H9 (cell line): ENCODE measurements around the gene LMBR1. TPM values are rescaled to one million over a fixed set of nuclear protein-coding genes. Genes with fewer than 3 reads are reported as not detected.

Experiments
- DNase-seq: peaks from one replicate; pipeline ENCODE4 v3.0.0-alpha.2; 2017
- H2AFZ ChIP-seq: one replicate; pipeline ENCODE4 v1.6.1; 2013; ENCODE audit warnings: mild to moderate bottlenecking, low read length, control low read depth, moderate library complexity
- H2AK5ac ChIP-seq: 2 replicates; pipeline ENCODE4 v1.6.1; 2013; ENCODE audit warnings: low read length, control low read depth, mixed read lengths; ENCODE audit not compliant: insufficient read length
- H2BK120ac ChIP-seq: one replicate; pipeline ENCODE4 v1.6.1; 2013; ENCODE audit warnings: low read depth, mild to moderate bottlenecking, low read length, control low read depth, inconsistent platforms; ENCODE audit not compliant: poor library complexity, severe bottlenecking
- H2BK12ac ChIP-seq: 2 replicates; pipeline ENCODE4 v1.6.1; 2013; ENCODE audit warnings: low read length, control low read depth, mixed read lengths, low read depth; ENCODE audit not compliant: insufficient read length
- H2BK15ac ChIP-seq: 2 replicates; pipeline ENCODE4 v1.6.1; 2013; ENCODE audit warnings: low read depth, low read length, control low read depth
- H2BK20ac ChIP-seq: one replicate; pipeline ENCODE4 v1.6.1; 2013; ENCODE audit warnings: low read depth, mild to moderate bottlenecking, low read length, control low read depth, inconsistent platforms; ENCODE audit not compliant: poor library complexity, severe bottlenecking
- H2BK5ac ChIP-seq: 2 replicates; pipeline ENCODE4 v1.6.1; 2013; ENCODE audit warnings: low read length, control low read depth, mixed read lengths; ENCODE audit not compliant: insufficient read length
- H3K14ac ChIP-seq: 2 replicates; pipeline ENCODE4 v1.6.1; 2013; ENCODE audit warnings: low read length, control low read depth; ENCODE audit not compliant: insufficient read depth
- H3K18ac ChIP-seq: 2 replicates; pipeline ENCODE4 v1.6.1; 2013; ENCODE audit warnings: low read depth, mild to moderate bottlenecking, mixed read lengths, low read length, control low read depth; ENCODE audit not compliant: insufficient read length
- H3K23ac ChIP-seq: 2 replicates; pipeline ENCODE4 v1.6.1; 2013; ENCODE audit warnings: low read length, control low read depth, mixed read lengths, low read depth; ENCODE audit not compliant: insufficient read length
- H3K23me2 ChIP-seq: 2 replicates; pipeline ENCODE4 v1.6.1; 2013; ENCODE audit warnings: low read depth, mild to moderate bottlenecking, mixed read lengths, low read length, control low read depth; ENCODE audit not compliant: insufficient read length, poor library complexity, severe bottlenecking
- H3K27ac ChIP-seq: 2 replicates; pipeline ENCODE4 v1.5.1; 2013; ENCODE audit warnings: low read length, control low read depth, mixed read lengths, low read depth; ENCODE audit not compliant: insufficient read length
- H3K27me3 ChIP-seq: 2 replicates; pipeline ENCODE4 v1.6.1; 2013; ENCODE audit warnings: low read length, control low read depth, inconsistent platforms; ENCODE audit not compliant: insufficient read depth
- H3K4ac ChIP-seq: 2 replicates; pipeline ENCODE4 v1.6.1; 2013; ENCODE audit warnings: low read depth, mild to moderate bottlenecking, control low read depth, inconsistent platforms, low read length, moderate library complexity
- H3K4me1 ChIP-seq: 2 replicates; pipeline ENCODE4 v1.6.1; 2013; ENCODE audit warnings: low read length, control low read depth, inconsistent platforms; ENCODE audit not compliant: insufficient read depth
- H3K4me2 ChIP-seq: 2 replicates; pipeline ENCODE4 v1.6.1; 2013; ENCODE audit warnings: low read length, control low read depth, mixed read lengths; ENCODE audit not compliant: insufficient read length, insufficient read depth
- H3K56ac ChIP-seq: 2 replicates; pipeline ENCODE4 v1.6.1; 2013; ENCODE audit warnings: low read depth, mild to moderate bottlenecking, mixed read lengths, low read length, control low read depth; ENCODE audit not compliant: insufficient read length
- H3K79me1 ChIP-seq: 2 replicates; pipeline ENCODE4 v1.6.1; 2013; ENCODE audit warnings: low read depth, mild to moderate bottlenecking, moderate library complexity, low read length, control low read depth, inconsistent platforms; ENCODE audit not compliant: insufficient read depth, poor library complexity, severe bottlenecking
- H3K79me2 ChIP-seq: 2 replicates; pipeline ENCODE4 v1.6.1; 2013; ENCODE audit warnings: low read length, control low read depth, inconsistent platforms; ENCODE audit not compliant: insufficient read depth
- H3K9ac ChIP-seq: 2 replicates; pipeline ENCODE4 v1.6.1; 2013; ENCODE audit warnings: low read length, control low read depth, mixed read lengths; ENCODE audit not compliant: insufficient read length; ENCODE audit errors: extremely low read depth
- H3K9me3 ChIP-seq: one replicate; pipeline ENCODE4 v1.6.1; 2013; ENCODE audit warnings: low read depth, low read length, inconsistent platforms; ENCODE audit not compliant: control insufficient read depth
- H3T11ph ChIP-seq: one replicate; pipeline ENCODE4 v1.6.1; 2013; ENCODE audit warnings: mild to moderate bottlenecking, low read length, control low read depth, inconsistent platforms
- H4K20me1 ChIP-seq: one replicate; pipeline ENCODE4 v1.6.1; 2013; ENCODE audit not compliant: control insufficient read depth, insufficient read length, insufficient read depth
- H4K5ac ChIP-seq: 2 replicates; pipeline ENCODE4 v1.6.1; 2013; ENCODE audit warnings: low read depth, mild to moderate bottlenecking, mixed read lengths, low read length, control low read depth; ENCODE audit not compliant: insufficient read length
- H4K8ac ChIP-seq: replicated peaks from 2 replicates; pipeline ENCODE4 v1.6.1; 2013; ENCODE audit warnings: low read length, control low read depth, mixed read lengths, low read depth; ENCODE audit not compliant: insufficient read length
- H4K91ac ChIP-seq: 2 replicates; pipeline ENCODE4 v1.6.1; 2013; ENCODE audit warnings: low read depth, mild to moderate bottlenecking, moderate library complexity, mixed read lengths, low read length, control low read depth; ENCODE audit not compliant: insufficient read length
- H3K27ac Mint-ChIP-seq, 3 experiments: 2 replicates in 2 of 3; 3 replicates in 1 of 3; pipeline ENCODE4 v1.8.0; 2020 to 2021; ENCODE audit warnings: mixed read lengths in 3 of 3, mild to moderate bottlenecking in 1 of 3, moderate library complexity in 1 of 3
- H3K27me3 Mint-ChIP-seq: 2 replicates; pipeline ENCODE4 v1.8.0; 2021; ENCODE audit warnings: low read depth, mild to moderate bottlenecking, moderate library complexity, mixed read lengths
- H3K36me3 Mint-ChIP-seq, 3 experiments: 2 replicates in 2 of 3; 3 replicates in 1 of 3; pipeline ENCODE4 v1.8.0; 2020 to 2021; ENCODE audit warnings: low read depth in 3 of 3, mixed read lengths in 3 of 3; ENCODE audit not compliant: insufficient read depth in 1 of 3
- H3K4me1 Mint-ChIP-seq, 2 experiments: 2 replicates each; pipeline ENCODE4 v1.8.0; 2020; ENCODE audit warnings: mixed read lengths in 2 of 2
- H3K4me3 Mint-ChIP-seq, 2 experiments: 2 replicates in 1 of 2; 3 replicates in 1 of 2; pipeline ENCODE4 v1.8.0; 2020 to 2021; ENCODE audit warnings: mild to moderate bottlenecking in 2 of 2, mixed read lengths in 2 of 2, moderate library complexity in 1 of 2
- H3K9me3 Mint-ChIP-seq, 2 experiments: 2 replicates in 1 of 2; 3 replicates in 1 of 2; pipeline ENCODE4 v1.8.0; 2020; ENCODE audit warnings: mild to moderate bottlenecking in 2 of 2, mixed read lengths in 2 of 2, moderate library complexity in 1 of 2
- WGBS: extraction: QIAGEN DNeasy Blood & Tissue Kit; methylation state at CpG from one replicate; pipeline ENCODE4 v1.1.7; 2013; ENCODE audit warnings: missing lambda C conversion rate, low lambda C conversion rate, mixed read lengths; ENCODE audit not compliant: insufficient read length; ENCODE audit errors: extremely low coverage; 5-methylcytosine and 5-hydroxymethylcytosine counted together
- total RNA-seq: library from RNA; stranded (reverse); gene quantifications from 2 replicates; pipeline ENCODE4 v1.2.1, GENCODE V29; 2021
- TF ChIP-seq, protein P1 (sequence below): fragments of 200-600 bp; sonication (generic); conservative IDR thresholded peaks from 3 replicates; pipeline ENCODE4 v1.8.0; 2021; ENCODE audit warnings: antibody characterized with exemption, mild to moderate bottlenecking

The LMBR1 gene
- total RNA-seq, 1 experiment from 2014 or later, result 62.3 TPM

GRCh38 chr7:156848979-156849378 is 44.0 kb downstream of the LMBR1 start:
- no peak overlapping the region for H3K27ac Mint-ChIP-seq
- no peaks in the 10 kb centered on the region for H3K23me2 ChIP-seq
- no peaks in the 10 kb centered on the region for H3K9me3 ChIP-seq
- H2AK5ac ChIP-seq, result no peak overlapping the region
- WGBS, result no CpG with 5 or more reads among the region's 3 CpGs
- no peak overlapping the region for H3K4me3 Mint-ChIP-seq
- no peak overlapping the region for H2BK120ac ChIP-seq
- H3K4ac ChIP-seq, result no peak overlapping the region
- H3K27ac ChIP-seq, result no peak overlapping the region
- H4K8ac ChIP-seq, result no peak overlapping the region
- no peak for DNase-seq
- H3K36me3 Mint-ChIP-seq, result peaks cover 3 to 10% (median 7%) of the 10 kb centered on the region in 3 experiments; a peak in 6 of 7 replicates
- H2BK15ac ChIP-seq, result no peak overlapping the region
- peaks cover 6% of the 10 kb centered on the region; the same call in 1 of the 2 replicates for H3K79me2 ChIP-seq
- H3K23ac ChIP-seq, result no peak overlapping the region
- H3K56ac ChIP-seq, result no peak overlapping the region
- H3K4me1 ChIP-seq, result no peaks in the 10 kb centered on the region
- peaks cover 5% of the 10 kb centered on the region for H3K79me1 ChIP-seq
- no peak overlapping the region for H2BK5ac ChIP-seq
- H3K18ac ChIP-seq, result no peak overlapping the region
- H2BK20ac ChIP-seq, result no peak overlapping the region
- no peaks in the 10 kb centered on the region for H4K20me1 ChIP-seq
- H3T11ph ChIP-seq, result no peak overlapping the region
- peaks cover 0 to 2% of the 10 kb centered on the region in 2 experiments; a peak in 1 of 4 replicates for H3K4me1 Mint-ChIP-seq
- no peak overlapping the region for H3K9ac ChIP-seq
- H3K14ac ChIP-seq, result no peak overlapping the region
- no peak overlapping the region for H2BK12ac ChIP-seq
- no peak overlapping the region for H2AFZ ChIP-seq
- peaks cover 0 to 7% of the 10 kb centered on the region in 2 experiments; a peak in 1 of 5 replicates for H3K9me3 Mint-ChIP-seq
- no peak overlapping the region for H3K4me2 ChIP-seq
- H4K91ac ChIP-seq, result no peak overlapping the region
- H4K5ac ChIP-seq, result no peak overlapping the region
- no peaks in the 10 kb centered on the region for H3K27me3 ChIP-seq
- TF ChIP-seq, protein P1, sequence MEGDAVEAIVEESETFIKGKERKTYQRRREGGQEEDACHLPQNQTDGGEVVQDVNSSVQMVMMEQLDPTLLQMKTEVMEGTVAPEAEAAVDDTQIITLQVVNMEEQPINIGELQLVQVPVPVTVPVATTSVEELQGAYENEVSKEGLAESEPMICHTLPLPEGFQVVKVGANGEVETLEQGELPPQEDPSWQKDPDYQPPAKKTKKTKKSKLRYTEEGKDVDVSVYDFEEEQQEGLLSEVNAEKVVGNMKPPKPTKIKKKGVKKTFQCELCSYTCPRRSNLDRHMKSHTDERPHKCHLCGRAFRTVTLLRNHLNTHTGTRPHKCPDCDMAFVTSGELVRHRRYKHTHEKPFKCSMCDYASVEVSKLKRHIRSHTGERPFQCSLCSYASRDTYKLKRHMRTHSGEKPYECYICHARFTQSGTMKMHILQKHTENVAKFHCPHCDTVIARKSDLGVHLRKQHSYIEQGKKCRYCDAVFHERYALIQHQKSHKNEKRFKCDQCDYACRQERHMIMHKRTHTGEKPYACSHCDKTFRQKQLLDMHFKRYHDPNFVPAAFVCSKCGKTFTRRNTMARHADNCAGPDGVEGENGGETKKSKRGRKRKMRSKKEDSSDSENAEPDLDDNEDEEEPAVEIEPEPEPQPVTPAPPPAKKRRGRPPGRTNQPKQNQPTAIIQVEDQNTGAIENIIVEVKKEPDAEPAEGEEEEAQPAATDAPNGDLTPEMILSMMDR, result no peak
- H3K27me3 Mint-ChIP-seq, result no peaks in the 10 kb centered on the region
